ENCODE results near the gene FRMD4A.

DNA sequence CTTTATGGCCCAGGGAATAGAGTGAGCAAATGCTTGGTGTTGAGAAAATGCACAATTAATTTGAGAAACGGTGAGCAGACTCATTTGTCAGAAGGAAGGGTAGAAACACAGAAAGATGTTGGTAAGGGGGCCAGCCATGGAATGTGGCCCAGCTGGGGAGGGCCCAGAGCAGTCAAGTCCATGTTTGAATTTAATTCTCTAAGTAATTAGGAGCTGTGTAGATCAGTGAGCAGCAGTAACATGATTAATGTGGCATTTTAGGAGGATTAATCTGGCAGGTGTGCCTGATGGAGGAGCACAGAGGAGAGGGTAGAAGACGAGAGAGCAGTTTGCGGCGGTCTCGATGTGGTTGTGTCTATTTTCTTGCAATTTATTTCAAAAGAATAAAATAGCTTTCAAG, 218.7 kb downstream of the FRMD4A start:
- no peak for TF ChIP-seq EZH2 (IDR thresholded peaks at IDR 0.05; ENCODE audit: borderline replicate concordance, low read depth, low read length, severe bottlenecking)
- TF ChIP-seq, protein P1, sequence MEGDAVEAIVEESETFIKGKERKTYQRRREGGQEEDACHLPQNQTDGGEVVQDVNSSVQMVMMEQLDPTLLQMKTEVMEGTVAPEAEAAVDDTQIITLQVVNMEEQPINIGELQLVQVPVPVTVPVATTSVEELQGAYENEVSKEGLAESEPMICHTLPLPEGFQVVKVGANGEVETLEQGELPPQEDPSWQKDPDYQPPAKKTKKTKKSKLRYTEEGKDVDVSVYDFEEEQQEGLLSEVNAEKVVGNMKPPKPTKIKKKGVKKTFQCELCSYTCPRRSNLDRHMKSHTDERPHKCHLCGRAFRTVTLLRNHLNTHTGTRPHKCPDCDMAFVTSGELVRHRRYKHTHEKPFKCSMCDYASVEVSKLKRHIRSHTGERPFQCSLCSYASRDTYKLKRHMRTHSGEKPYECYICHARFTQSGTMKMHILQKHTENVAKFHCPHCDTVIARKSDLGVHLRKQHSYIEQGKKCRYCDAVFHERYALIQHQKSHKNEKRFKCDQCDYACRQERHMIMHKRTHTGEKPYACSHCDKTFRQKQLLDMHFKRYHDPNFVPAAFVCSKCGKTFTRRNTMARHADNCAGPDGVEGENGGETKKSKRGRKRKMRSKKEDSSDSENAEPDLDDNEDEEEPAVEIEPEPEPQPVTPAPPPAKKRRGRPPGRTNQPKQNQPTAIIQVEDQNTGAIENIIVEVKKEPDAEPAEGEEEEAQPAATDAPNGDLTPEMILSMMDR (IDR thresholded peaks at IDR 0.05; ENCODE audit: borderline replicate concordance, extremely low read depth, low read length, poor library complexity, severe bottlenecking): no peak
